HG03439 (cell line): Measurements from ENCODE around the gene ECSCR.

ENCODE experiments used
- ATAC-seq: cut with Tn5 transposase; IDR thresholded peaks from one replicate; pipeline ENCODE4 v1.9.1; 2021; ENCODE audit warnings: mild to moderate bottlenecking, moderate library complexity; ENCODE audit not compliant: unreplicated experiment

The ECSCR gene

DNA sequence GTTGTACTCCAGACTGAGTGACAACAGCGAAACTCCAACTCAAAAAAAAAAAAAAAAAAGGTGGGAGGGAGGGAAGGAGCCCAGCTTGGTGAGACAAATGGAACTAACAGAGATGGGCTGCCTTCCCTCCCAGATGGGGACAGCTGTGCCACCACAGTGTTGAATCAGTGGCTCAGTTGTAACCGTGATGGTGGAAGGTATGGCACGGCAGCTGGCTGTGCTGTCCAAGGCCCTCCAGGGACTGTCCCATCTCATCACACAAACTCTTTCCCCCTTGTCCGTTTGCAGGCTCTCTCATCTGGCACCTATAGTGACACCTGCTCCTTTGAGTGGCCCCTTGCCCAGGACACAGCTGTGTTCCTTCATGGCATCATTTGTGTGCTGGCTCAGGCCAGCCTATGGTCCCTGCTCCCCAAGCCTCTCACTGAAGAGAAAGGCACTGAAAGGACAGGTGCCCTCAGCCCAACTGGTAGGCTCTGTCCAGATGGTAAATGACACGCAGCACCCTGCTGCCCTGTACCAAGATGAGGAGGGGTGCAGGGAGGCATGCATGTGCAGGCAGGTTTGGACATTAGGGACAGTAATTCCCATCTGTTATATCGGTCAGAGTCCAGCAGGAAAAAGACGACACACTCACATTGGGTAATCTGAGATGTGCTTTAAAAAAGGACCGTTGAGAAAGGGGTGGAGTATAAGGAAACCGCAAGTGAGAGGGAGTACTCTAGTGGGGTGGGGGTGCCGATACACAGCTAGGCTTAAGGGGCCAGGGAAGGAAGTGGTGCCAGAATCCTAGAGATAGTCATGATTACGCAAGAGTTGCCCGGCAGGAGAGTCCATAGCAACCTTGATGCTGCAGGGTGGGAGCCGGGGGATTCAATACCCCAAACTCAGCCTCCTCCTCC lies 12.6 kb upstream of the ECSCR start:
- no peak for ATAC-seq

DNA sequence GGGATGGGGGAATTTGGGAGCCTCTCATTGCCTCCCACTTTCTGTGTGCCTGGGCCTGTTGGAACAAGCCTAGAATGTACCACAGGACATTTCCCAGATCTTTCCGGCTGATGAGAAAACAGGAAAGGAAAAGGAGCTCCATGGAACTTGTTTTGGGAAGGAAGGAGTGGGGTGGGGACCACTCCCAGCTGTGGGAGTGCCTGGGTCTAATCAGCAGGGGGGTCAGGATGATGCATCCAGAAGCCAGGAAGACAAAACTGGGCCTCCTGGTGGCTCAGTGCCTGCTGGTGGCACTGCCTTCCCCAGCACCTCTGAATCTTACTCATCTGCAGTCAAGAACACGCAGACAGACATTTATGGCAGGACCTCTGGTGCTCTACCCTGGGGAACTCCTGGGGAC lies 11.0 kb upstream of the ECSCR start:
- ATAC-seq, result no peak

DNA sequence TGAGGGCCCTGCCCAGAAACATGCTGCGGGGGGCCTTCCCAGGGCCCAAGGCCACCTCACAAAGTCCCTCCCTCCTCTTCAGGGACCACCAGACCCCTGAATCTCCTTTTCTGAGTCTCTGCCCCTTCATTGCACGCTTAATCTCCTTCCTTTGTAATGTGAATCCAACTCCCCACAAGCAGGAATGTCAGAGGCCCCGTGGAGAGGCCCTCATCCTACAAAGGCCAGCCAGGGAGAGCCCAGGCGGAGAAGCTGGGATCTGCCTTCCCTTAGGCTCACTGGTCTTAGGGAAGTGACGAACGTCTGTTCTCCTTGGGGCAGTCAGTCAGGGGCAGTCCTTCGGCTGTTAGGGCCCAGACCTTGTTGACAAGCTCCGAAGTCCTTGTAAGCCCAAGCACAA lies 10.6 kb upstream of the ECSCR start:
- ATAC-seq, result no peak

DNA sequence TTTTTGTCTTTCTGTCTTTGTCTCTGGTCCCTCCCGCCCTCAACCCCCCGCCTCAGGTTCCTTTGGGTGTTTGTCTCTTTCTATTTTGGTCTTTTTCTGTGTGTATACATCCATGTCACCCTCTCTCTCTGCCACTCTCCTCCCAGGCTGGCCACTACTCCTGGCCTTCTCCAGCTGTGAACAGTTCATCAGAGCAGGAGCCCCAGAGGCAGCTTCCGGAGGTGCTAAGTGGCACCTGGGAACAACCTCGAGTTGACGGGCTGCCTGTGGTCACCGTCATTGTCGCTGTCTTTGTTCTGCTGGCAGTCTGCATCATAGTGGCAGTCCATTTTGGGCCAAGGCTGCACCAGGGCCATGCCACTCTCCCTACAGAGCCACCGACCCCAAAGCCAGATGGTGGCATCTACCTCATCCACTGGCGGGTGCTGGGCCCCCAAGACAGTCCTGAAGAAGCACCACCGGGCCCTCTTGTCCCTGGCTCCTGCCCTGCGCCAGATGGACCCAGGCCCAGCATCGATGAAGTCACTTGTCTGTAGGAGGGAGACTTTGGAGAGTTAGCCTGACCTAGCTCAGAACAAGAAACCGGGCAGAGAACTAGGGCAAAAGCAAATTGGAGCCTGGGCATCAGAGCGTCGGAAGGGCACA lies 10.0 kb upstream of the ECSCR start:
- ATAC-seq, result no peak

DNA sequence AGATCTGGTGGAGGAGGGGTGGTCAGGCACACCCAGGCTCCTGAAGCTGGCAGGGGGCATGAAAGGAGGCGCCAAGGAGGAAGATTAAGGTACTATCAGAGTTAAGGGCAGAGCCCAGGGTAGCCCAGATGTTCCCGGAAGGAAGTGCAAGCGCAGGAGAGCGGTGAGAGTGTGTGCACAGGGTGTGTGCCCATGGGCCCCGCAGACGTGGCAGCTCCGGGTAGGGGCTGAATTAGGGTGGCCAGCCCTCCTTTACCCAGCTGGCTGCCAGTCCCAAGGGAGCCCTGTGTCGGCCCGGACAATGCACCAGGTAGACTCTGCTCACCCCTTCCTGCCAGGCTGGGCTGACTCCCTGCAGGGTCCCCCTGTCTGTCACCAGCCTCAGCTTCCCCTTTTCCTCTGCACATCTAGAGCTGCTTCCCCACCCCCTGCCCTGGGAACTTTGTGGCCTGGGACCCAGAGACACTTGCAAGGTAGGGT lies 8.3 kb upstream of the ECSCR start, which contains the start of gene SMIM33:
Gene SMIM33 (plus strand): TSS at position 184 of the 480 bp plus-strand sequence. CDS start 118 bp downstream, at position 302.
- no peak for ATAC-seq

DNA sequence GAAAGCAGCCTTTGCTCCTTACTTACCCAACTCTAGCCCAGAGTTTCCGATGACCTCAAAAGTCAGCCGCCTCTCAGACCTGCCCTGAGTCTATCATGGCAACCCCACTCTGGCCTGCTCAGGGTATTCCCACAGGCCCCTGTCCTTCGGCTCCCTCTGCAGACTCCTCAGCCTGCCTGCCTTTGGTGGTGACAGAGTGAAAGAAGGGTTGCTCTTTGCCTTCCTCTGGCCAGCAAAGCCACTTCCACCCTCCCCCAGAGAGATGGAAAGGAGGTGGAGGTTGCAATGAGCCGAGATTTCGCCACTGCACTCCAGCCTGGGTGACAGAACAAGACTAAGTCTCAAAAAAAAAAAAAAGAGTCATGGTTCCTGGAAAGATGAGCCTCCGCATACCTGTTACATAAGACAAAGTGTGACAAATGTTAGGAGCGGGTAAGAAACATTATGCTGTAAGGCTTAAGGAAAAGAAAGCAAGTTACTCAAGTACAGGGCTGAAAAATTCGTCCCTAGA lies 5.9 kb upstream of the ECSCR start:
- no peak for ATAC-seq

DNA sequence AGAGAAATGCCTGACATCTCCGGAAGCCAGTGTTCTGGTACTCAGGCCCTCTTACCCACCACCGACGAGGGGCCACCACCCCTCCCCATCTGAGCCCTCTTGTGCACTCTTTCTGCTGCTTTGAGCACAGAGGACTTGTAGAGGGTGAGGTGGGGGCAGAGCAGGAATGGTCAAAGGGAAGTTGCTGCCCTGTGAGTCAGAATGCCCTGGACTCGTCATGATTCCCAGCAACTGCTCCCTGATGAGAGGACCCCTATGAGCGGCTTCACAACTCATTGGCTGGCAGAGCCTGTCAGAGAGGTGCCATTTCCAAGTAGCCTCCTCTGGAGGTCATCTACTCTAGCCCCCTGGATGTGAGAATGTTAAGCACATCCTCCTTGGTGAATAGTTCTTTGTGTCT lies 845 bp downstream of the ECSCR start:
- ATAC-seq, result no peak

DNA sequence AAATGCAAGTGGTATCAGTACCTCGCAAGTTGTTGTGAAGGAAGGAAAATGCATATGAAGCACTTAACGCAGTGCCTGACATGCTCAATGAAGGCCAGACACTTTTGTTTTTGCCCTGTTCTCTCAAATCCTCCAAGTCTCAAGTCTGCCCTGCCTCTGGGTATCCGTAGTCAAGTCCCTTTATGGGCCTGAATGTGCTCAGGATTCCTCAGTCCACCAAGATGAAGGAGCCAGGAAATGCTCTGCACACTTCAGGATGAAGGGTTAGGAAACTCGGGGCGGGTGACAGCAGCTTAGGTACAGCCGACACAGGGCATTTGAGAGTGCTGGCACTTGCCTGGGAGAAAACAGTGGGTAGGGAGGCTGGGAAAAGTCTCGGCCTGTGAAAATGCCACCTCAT lies 1.4 kb downstream of the ECSCR start:
- no peak for ATAC-seq

DNA sequence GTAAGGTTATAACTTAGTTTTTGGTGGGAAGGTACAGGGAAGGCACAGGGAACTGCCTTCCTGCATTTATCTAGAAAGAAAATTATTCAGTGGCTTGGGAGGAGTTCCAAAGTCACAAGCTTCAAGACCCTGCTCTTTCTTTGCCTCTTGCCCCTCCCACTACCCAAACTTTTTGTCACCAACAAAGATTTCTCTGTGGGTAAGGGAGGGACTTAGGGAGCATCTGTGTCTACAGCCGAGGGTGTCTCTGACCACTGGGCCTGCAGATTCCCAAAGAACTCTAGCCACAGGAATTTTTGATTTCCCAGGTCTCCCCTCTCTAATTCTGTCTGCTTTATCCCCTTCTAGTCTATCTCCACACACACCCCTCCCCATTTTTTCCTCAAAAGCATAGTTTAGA lies 2.1 kb downstream of the ECSCR start:
- ATAC-seq, result no peak

DNA sequence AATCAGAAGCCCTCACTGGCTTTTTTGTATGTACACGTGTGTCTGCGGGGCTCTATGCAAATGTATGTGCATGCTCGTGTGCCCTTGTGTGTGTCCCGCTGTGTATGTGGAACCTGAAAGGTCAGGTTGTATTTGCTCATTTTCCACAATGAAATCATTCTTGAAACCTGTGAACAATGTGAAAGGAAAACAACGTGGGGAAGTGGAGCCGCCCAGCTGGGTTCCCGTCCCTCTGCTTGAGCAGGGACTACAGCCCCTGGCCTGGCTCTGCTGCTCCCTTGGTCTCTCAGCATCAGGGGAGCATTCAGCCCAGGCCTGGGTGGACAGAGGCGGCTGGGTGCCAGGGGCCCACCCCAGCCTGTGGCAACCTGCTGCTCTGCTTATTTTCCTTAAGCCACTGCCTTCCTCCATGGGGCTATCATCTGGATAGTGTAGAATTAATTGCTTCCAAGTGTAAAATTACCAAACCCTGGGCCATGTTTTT lies 3.0 kb downstream of the ECSCR start:
- ATAC-seq, result no peak

DNA sequence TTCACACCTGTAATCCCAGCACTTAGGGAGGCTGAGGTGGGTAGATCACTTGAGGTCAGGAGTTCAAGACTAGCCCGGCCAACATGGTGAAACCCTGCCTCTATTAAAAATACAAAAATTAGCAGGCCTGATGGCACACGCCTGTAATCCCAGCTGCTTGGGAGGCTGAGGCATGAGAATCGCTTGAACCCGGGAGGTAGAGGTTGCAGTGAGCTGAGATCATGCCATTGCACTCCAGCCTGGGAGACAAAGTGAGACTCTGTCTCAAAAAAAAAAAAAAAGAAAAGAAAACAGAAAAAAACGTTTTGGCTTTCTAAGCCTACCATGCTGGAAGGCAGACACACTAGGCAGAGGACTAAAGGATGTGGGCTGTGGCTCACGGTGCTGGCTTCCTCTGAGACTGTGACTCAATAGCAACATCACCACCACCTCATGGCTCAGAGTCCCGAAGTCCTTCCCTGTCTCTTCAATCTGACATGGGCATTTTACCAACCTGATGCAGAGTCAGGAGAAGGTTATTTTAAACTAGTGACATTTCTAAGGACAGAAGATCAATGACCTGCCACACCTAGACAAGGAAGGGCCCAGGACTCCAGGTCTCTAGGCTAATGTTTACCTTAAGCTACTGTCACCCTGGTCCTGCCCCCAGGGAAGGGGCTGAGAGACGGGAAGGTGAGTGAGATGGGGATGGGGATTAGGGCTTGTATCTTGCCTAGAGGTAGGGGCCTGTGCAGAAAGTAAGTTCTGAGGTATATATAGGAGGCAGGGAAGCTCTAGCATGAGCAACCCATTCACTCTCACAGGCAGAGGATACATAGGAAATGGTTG lies 3.7 kb downstream of the ECSCR start:
- ATAC-seq, result no peak

DNA sequence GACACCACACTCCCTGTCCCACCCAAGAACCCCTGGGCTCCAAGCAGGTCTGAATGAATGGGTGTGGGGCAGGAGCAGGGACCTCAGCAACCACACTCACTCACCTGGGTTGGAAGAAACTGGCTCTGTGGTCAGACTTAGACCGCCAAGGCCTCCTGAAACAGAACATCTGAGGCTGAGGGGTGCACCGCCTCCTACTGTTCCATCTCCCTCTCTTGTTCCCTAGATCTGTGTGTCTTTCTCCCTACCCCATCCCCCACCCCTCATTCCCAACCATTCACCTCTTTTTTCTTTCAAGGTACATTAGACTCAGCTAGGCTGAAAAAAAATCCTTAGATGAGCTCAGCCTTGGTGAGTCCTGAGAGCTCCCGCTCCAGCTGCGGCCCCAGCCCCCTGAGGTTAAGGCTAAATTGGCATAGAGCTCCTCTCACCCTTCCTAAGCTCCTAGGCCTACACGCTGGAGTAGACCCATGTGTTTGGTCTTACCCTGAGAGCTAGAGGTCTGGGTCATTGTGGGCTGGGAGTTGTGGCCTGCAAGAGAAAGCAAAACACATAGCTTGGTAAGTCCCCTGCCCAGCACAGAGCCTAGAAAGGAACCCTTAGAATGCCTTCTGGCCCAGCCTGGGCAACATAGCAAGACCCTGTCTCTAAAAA lies 4.8 kb downstream of the ECSCR start:
- no peak for ATAC-seq

DNA sequence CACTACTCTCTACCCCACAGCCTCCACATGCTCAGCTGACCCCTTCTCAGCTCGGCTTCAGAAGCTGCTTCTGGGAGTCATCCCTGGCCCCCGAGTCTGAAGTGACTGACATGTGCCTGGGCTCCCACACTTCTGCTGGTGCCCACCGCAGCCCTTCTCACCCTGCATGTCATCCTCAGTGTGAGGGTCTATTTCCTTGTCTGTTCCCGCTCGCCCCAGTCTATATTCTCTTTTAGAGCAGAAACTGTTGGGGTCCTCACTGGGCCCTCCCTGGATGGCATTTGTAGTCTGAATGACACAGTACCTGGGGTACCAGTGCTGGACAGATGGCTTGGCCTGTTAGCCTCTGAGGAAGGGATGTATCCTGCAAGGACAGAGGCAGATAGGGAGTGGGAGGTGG lies 5.3 kb downstream of the ECSCR start:
- no peak for ATAC-seq

DNA sequence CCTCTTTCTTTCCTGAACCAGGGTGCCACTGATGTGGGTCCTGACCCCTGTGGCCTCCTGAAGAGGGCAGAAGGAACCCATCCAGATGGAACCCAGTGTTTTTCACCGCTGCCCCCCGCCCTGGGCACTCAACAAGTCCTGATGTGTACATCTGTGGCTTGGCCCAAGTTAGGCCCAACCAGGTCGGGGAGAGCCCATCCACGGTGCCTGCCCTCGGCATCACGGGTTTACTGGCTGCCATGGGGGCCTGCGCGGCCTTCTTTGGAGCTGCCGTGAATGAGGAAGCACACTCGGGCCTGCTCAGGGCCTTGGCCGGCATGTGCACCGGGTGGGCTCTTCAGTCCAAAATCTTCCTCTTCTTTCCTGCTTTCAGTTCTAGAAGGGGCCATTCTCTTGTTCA lies 5.8 kb downstream of the ECSCR start:
- no peak for ATAC-seq

DNA sequence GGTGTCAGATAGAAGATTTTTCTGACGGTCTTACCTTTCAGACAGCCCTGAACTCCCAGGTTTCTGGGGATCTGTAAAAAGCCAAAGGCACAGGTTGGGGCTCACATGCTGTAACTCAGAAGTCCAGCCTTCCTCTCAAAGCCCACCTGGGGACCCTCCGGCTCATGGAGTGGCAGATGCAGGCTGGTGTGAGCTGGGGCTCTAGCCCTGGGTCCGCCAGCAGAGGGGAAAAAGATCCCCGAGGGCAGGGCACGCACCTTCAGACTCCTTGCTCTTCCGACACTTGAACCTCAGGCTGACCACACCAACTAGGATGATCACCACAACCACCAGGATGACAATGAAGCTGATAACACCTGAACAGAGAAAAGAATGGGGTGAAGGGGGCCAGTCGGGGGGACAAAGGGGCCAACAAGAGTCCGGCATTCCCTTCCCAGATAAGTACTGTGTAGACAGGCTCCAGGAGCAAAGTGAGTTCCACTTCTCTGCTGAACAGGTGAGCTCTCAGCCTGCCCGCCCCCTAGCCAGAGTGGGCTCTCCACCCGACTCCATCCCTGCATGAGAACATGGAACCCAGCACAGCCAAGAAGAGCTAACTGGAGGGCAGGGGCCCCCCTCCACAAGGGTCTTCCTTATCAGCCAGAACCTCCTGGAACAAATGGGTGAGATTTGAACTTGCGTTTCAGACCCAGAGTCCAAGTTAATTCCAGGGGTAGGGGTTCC lies 7.8 kb downstream of the ECSCR start:
- no peak for ATAC-seq

DNA sequence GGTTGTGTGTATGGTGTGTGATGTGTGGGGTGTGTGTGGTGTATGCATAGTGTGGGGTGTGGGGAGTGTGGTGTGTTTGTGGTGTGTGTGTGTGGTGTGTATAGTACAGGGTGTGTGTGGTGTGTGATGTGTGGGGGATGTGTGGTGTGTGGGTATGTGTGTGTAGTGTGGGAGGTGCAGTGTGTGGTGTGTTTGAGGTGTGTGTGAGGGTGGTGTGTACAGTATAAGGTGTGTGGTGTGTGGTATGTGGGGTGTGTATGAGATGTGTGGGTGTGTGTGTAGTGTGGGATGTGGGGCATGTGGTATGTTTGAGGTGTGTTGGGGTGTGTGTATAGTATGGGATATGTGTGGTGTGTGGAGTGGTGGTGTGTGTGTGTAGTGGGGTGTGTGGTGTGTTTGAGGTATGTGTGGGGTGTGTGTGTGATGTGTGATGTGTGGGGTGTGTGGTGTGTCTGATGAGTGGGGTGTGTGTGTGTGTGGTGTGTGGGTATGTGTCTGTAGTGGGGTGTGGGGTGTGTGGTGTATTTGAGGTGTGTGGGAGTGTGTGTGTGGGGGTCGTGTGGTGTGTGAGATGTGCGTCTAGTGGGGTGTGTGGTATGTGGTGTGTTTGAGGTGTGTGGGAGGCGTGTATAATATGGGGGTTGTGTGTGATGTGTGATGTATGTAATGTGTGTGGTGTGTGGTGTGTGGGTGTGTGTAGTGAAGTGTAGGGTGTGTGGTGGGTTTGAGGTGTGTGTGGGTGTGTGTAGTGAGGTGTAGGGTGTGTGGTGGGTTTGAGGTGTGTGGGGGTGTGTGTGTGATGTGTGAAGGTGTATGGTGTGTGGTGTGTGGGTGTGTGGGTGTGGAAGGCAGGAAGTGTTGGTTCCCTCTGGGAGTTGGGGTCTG lies 8.6 kb downstream of the ECSCR start:
- ATAC-seq, result no peak

DNA sequence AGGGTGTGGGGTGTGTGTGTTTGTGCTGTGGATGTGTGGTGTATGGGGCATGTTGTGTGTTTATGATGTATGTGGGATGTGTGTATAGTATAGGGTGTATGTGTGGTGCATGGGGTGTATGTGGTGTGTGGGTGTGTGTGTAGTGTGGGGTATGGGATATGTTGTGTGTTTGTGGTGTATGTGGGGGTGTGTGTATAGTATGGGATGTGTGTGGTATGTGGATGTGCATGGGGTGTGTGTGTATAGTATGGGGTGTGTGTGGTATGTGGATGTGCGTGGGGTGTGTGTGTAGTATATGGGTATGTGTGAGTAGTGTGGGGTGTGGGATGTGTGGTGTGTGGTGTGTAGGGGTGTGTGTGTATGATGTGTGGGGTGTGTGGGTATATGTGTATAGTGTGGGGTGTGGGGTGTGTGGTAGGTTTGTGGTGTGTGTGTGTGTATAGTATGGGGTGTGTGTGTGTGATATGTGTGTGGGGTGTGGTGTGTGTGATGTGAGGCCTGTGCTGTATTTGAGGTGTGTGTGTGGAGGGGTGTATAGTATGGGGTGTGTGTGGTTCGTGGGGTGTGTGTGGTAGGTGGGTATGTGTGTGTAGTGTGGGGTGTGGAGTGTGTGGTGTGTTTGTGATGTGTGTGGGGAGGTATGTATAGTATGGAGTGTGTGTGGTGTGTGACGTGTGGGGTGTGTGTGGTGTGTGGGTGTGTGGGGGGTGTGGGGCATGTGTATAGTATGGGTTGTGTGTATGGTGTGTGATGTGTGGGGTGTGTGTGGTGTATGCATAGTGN lies 10.5 kb downstream of the ECSCR start:
- ATAC-seq, result no peak

DNA sequence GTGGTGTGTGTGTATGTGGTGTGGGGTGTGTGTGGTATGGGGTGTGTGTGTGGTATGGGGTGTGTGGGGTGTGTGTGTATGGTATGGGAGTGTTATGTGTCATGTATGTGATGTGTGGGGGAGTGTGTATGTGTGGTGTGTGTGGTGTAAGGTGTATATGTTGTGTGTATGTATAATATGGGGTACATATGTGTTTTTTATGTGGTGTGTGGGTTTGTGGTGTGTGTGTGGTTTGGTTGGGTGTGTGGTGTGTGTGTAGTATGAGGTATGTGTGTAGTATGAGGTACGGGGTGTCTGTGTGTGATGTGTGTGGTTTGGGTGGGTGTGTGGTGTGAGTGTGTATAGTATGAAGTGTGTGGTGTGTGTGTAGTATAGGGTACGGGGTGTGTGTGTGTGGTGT lies 11.4 kb downstream of the ECSCR start:
- no peak for ATAC-seq
